Measurements from ENCODE around the gene GNL3.

DNA sequence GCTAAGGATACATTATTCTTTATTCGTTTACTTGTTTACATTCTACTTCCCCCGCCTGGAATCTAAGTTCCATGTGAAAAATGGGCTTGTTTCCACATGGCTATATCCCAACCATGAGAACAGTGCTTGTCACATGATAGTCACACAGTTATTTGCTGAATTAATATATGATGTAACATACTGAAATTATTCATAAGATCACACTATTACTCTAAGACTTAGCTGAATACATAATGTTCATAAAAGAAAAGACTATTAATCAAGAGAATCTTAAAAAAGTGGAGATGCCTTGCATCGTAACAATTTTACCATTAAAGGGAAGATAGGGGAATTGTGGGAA is 6.7 kb upstream of the GNL3 start:
- TF ChIP-seq, protein P1, sequence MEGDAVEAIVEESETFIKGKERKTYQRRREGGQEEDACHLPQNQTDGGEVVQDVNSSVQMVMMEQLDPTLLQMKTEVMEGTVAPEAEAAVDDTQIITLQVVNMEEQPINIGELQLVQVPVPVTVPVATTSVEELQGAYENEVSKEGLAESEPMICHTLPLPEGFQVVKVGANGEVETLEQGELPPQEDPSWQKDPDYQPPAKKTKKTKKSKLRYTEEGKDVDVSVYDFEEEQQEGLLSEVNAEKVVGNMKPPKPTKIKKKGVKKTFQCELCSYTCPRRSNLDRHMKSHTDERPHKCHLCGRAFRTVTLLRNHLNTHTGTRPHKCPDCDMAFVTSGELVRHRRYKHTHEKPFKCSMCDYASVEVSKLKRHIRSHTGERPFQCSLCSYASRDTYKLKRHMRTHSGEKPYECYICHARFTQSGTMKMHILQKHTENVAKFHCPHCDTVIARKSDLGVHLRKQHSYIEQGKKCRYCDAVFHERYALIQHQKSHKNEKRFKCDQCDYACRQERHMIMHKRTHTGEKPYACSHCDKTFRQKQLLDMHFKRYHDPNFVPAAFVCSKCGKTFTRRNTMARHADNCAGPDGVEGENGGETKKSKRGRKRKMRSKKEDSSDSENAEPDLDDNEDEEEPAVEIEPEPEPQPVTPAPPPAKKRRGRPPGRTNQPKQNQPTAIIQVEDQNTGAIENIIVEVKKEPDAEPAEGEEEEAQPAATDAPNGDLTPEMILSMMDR (IDR thresholded peaks at IDR 0.05; ENCODE audit: low read length), result no peak
- no peak for TF ChIP-seq EZH2 (IDR thresholded peaks at IDR 0.05; ENCODE audit: borderline replicate concordance, low read length)
